Lung (tissue), 12 donors: ENCODE results near the gene MIGA2. TPM values are rescaled to one million over a fixed set of nuclear protein-coding genes. Genes with fewer than 3 reads are reported as not detected.

ENCODE experiments used
- ATAC-seq: fragments of 200-7000 bp; cut with Tn5 transposase; one replicate; pipeline ENCODE4 v1.9.1; 2020; ENCODE audit warnings: moderate number of reproducible peaks; ENCODE audit not compliant: insufficient read depth, low FRiP score
- DNase-seq, 3 donors: peaks; one replicate each; pipeline ENCODE4 v3.0.0-alpha.2; 2013 to 2017
- H3K27ac ChIP-seq, 2 donors: one replicate each; pipeline ENCODE4 v1.5.1; 2013; ENCODE audit warnings: mild to moderate bottlenecking in 2 of 2, moderate library complexity in 2 of 2, control low read depth in 1 of 2, inconsistent platforms in 1 of 2, low read depth in 1 of 2, low read length in 1 of 2
- H3K27me3 ChIP-seq, 3 donors: one replicate each; pipeline ENCODE4 v1.5.1; 2013; ENCODE audit warnings: low read length in 2 of 3; ENCODE audit not compliant: control insufficient read depth in 3 of 3, insufficient read depth in 3 of 3
- H3K36me3 ChIP-seq, 4 donors: one replicate each; pipeline ENCODE4 v1.5.1; 2013; ENCODE audit warnings: low read length in 4 of 4, mild to moderate bottlenecking in 1 of 4, moderate library complexity in 1 of 4; ENCODE audit not compliant: control insufficient read depth in 4 of 4, insufficient read depth in 4 of 4
- H3K4me1 ChIP-seq, 5 donors: one replicate each; pipeline ENCODE4 v1.5.1; 2013; ENCODE audit warnings: low read length in 5 of 5, mild to moderate bottlenecking in 2 of 5, moderate library complexity in 1 of 5; ENCODE audit not compliant: control insufficient read depth in 5 of 5, insufficient read depth in 5 of 5
- H3K4me3 ChIP-seq: one replicate; pipeline ENCODE4 v1.5.1; 2013; ENCODE audit warnings: mild to moderate bottlenecking, control low read depth, moderate library complexity
- H3K9ac ChIP-seq, 2 donors: one replicate each; pipeline ENCODE4 v1.5.1; 2013; ENCODE audit warnings: low read length in 2 of 2, control low read depth in 1 of 2; ENCODE audit not compliant: insufficient read depth in 1 of 2
- H3K9me3 ChIP-seq, 4 donors: one replicate each; pipeline ENCODE4 v1.5.1; 2013; ENCODE audit warnings: low read length in 3 of 4, mild to moderate bottlenecking in 1 of 4, moderate library complexity in 1 of 4; ENCODE audit not compliant: control insufficient read depth in 4 of 4, insufficient read depth in 3 of 4
- WGBS, 2 donors: extraction: QIAGEN DNeasy Blood & Tissue Kit; methylation state at CpG; one replicate each; pipeline ENCODE4 v1.1.7; 2013; 5-methylcytosine and 5-hydroxymethylcytosine counted together
- polyA plus RNA-seq, 2 donors: library from polyadenylated mRNA; stranded (reverse); fragments of 200-250 nt; gene quantifications; one replicate each; pipeline ENCODE4 v1.2.1, GENCODE V29; 2013
- total RNA-seq, 2 donors: library from RNA; depleted of rRNA in 1 of 2; stranded (reverse); fragments of >200 nt in 1 of 2; gene quantifications; one replicate each; pipeline ENCODE4 v1.2.1, GENCODE V29; 2014 to 2021
- TF ChIP-seq, protein P1 (sequence below): IDR thresholded peaks from 2 replicates; pipeline ENCODE4 v1.5.1; 2012; ENCODE audit warnings: mild to moderate bottlenecking; ENCODE audit errors: control extremely low read depth, extremely low read depth
- donor health status: control.
- donor health status: control.
- donor health status: Bipolar disorder and iron deficiency.
- donor health status: healthy.
- donor health status: DM: yes; HTN: yes; CAD: no.

The MIGA2 gene
- total and polyA plus RNA-seq, 4 donors, result 18.6 to 31.6 (median 21.0) TPM

DNA sequence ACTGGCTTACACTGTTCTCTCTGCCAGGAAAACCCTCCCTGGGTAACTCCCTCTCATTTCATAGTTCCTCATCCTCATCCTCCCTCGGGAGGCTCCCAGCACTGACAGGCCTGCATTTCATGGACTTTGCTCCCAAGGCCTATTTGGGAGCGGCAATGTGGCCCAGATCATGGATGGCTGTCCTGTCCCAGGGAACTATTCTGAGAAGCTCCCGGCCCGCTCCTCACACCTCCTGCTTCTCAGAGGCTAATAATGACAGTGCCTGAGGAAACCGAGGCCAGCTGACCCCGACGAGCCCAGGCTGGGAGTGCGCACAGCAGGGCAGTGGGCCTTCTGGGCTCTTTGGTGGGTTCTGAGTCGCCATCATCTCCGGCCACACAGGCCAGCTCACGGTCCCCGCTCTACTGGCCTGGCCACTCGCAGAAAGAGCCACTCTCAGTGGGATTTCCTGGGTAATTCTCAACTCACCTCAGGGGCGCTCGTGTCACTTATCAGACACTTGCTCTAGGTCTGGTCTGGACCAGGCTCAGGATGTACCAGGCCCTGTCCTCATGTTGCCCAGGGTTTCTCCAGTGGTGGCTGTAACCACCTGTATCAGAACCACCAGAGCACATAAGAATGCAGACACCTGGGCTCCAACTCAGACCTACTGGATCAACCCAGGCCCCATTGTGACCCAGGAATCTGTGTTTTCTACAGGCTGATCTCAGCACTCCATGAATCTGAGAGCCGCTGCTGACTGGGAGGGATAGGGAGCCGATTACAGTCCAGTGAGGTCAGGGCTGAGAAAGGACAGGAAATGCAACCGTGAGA is 42.5 kb downstream of the MIGA2 start:
- TF ChIP-seq, protein P1, sequence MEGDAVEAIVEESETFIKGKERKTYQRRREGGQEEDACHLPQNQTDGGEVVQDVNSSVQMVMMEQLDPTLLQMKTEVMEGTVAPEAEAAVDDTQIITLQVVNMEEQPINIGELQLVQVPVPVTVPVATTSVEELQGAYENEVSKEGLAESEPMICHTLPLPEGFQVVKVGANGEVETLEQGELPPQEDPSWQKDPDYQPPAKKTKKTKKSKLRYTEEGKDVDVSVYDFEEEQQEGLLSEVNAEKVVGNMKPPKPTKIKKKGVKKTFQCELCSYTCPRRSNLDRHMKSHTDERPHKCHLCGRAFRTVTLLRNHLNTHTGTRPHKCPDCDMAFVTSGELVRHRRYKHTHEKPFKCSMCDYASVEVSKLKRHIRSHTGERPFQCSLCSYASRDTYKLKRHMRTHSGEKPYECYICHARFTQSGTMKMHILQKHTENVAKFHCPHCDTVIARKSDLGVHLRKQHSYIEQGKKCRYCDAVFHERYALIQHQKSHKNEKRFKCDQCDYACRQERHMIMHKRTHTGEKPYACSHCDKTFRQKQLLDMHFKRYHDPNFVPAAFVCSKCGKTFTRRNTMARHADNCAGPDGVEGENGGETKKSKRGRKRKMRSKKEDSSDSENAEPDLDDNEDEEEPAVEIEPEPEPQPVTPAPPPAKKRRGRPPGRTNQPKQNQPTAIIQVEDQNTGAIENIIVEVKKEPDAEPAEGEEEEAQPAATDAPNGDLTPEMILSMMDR, result no peak
- DNase-seq, result no peak
- H3K27ac ChIP-seq, result no peak overlapping the region

DNA sequence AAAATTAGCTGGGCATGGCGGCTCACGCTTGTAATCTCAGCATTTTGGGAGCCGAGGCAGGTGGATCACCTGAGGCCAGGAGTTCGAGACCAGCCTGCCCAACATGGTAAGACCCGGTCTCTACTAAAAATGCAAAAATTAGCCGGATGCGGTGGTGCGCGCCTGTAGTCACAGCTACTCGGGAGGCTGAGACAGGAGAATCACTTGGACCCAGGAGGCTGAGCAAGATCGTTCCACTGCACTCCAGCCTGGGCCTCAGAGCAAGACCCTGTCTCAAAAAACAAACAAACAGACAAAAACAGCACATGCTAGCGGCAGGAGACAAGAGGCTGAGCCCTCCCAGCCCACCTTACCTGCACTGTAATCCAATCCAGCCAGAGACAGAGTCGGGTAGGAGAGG is 43.4 kb downstream of the MIGA2 start:
- Histone ChIP-seq H3K9ac (peak overlapping the region in 1 of 2 donors; percentile 38), H3K4me1 (peaks cover 0 to 14% (median 5%) of the 10 kb centered on the region in 5 donors), H3K27me3 (no peaks in the 10 kb centered on the region), H3K27ac (no peak overlapping the region), H3K4me3 (no peak overlapping the region), H3K36me3 (peaks cover 0 to 3% (median 1%) of the 10 kb centered on the region in 4 donors), H3K9me3 (no peaks in the 10 kb centered on the region)
- 85 to 91% methylated on average over 13 of the region's 13 CpGs for WGBS, 2 donors
- no peak for DNase-seq
- ATAC-seq, result no peak
- TF ChIP-seq, protein P1, result no peak

More for the DNA sequence above, 42.5 kb downstream of the MIGA2 start:
- no peaks in the 10 kb centered on the region for H3K27me3 ChIP-seq
- H3K36me3 ChIP-seq, result peaks cover 0 to under 1% (median 0%) of the 10 kb centered on the region in 4 donors
- no peak overlapping the region for H3K4me3 ChIP-seq
- H3K9me3 ChIP-seq, result no peaks in the 10 kb centered on the region
- peaks cover 0 to 14% (median 5%) of the 10 kb centered on the region in 5 donors for H3K4me1 ChIP-seq
- WGBS, 2 donors, result 86 to 87% methylated on average over 18 of the region's 18 CpGs
- ATAC-seq, result no peak
- H3K9ac ChIP-seq, result no peak overlapping the region

DNA sequence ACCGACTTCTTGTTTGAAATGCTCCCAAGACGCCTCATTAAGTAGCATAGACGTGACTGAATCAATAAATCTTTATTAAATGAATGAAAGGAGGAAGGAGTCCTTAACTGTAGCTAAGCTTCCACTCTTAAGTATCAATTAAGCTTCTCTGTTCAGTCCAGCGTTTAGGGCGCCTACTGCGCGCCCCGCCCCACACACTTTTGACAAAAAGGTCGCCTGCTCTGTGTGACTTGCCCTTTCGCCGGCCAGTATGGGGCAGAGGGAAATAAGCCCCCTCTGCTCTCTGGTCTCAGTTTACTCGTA is 43.8 kb downstream of the MIGA2 start:
- 4% methylated on average over 12 of the region's 12 CpGs for WGBS, 2 donors
- TF ChIP-seq, protein P1, result no peak
- DNase-seq (peak in 1 of 3 donors; percentile 8), ATAC-seq (no peak)
- Histone ChIP-seq H3K27me3 (no peaks in the 10 kb centered on the region), H3K4me1 (peaks cover 0 to 14% (median 5%) of the 10 kb centered on the region in 5 donors), H3K4me3 (peak overlapping the region; percentile 45), H3K9me3 (no peaks in the 10 kb centered on the region), H3K9ac (peak overlapping the region in 1 of 2 donors; percentile 38), H3K27ac (peak overlapping the region in 1 of 2 donors; percentile 55), H3K36me3 (peaks cover 0 to 7% (median 4%) of the 10 kb centered on the region in 4 donors)
